Measurements from ENCODE around the gene CRISPLD2. TPM values are rescaled to one million over a fixed set of nuclear protein-coding genes. Genes with fewer than 3 reads are reported as not detected.

The CRISPLD2 gene
- polyA plus RNA-seq, 1 donor from 2014 or later: 0.06 TPM

GRCh38 chr16:84836967-84837366 is 17.2 kb downstream of the CRISPLD2 start:
- Histone ChIP-seq H3K9me2 (ENCODE audit: insufficient read depth, low read length) (no peaks in the 10 kb centered on the region), H3K27me3 (ENCODE audit: insufficient read depth, low read depth, low read length) (no peaks in the 10 kb centered on the region), H3K79me2 (replicated peaks; ENCODE audit: insufficient read depth, low read length) (no peaks in the 10 kb centered on the region), H3F3A (ENCODE audit: insufficient read depth, low read length, poor library complexity, severe bottlenecking) (no peaks in the 10 kb centered on the region), H2AFZ (ENCODE audit: low read depth, low read length) (no peak overlapping the region), H3K9me3 (ENCODE audit: low read length) (no peaks in the 10 kb centered on the region), H3K27ac (ENCODE audit: low read length) (no peak overlapping the region), H3K9ac (ENCODE audit: low read length) (no peak overlapping the region), H3K4me2 (ENCODE audit: low read length) (no peak overlapping the region), H3K36me3 (ENCODE audit: insufficient read depth, low read length) (no peaks in the 10 kb centered on the region), H4K20me1 (ENCODE audit: insufficient read depth) (no peaks in the 10 kb centered on the region), H3K4me3 (ENCODE audit: low read length) (no peak overlapping the region)
- TF ChIP-seq MXI1 (conservative IDR thresholded peaks at IDR 0.05; ENCODE audit: poor library complexity, severe bottlenecking) (no peak), EZH2 (IDR thresholded peaks at IDR 0.05; ENCODE audit: borderline replicate concordance, insufficient read depth, low read length, poor library complexity, severe bottlenecking) (no peak), EP300 (conservative IDR thresholded peaks at IDR 0.05; ENCODE audit: poor library complexity, severe bottlenecking) (no peak), RAD21 (conservative IDR thresholded peaks at IDR 0.05) (no peak), CTCF (IDR thresholded peaks at IDR 0.05; ENCODE audit: poor library complexity, severe bottlenecking) (no peak), POLR2AphosphoS5 (IDR thresholded peaks at IDR 0.05) (no peak), REST (IDR thresholded peaks at IDR 0.05; ENCODE audit: borderline replicate concordance) (no peak), SMC3 (conservative IDR thresholded peaks at IDR 0.05; ENCODE audit: poor library complexity) (no peak), TAF1 (IDR thresholded peaks at IDR 0.05; ENCODE audit: low read depth) (no peak)

GRCh38 chr16:84838383-84838948 is 18.7 kb downstream of the CRISPLD2 start:
- Histone ChIP-seq H3K27ac (ENCODE audit: low read length) (no peak overlapping the region), H3K79me2 (replicated peaks; ENCODE audit: insufficient read depth, low read length) (no peaks in the 10 kb centered on the region), H2AFZ (ENCODE audit: low read depth, low read length) (no peak overlapping the region), H3K4me2 (ENCODE audit: low read length) (no peak overlapping the region), H3K9ac (ENCODE audit: low read length) (no peak overlapping the region), H3K9me2 (ENCODE audit: insufficient read depth, low read length) (no peaks in the 10 kb centered on the region), H3K9me3 (ENCODE audit: low read length) (no peaks in the 10 kb centered on the region), H3F3A (ENCODE audit: insufficient read depth, low read length, poor library complexity, severe bottlenecking) (no peaks in the 10 kb centered on the region), H4K20me1 (ENCODE audit: insufficient read depth) (no peaks in the 10 kb centered on the region), H3K36me3 (ENCODE audit: insufficient read depth, low read length) (no peaks in the 10 kb centered on the region), H3K27me3 (ENCODE audit: insufficient read depth, low read depth, low read length) (no peaks in the 10 kb centered on the region), H3K4me3 (ENCODE audit: low read length) (no peak overlapping the region)
- no peak for TF ChIP-seq CTCF (IDR thresholded peaks at IDR 0.05; ENCODE audit: poor library complexity, severe bottlenecking)
- no peak for TF ChIP-seq TAF1 (IDR thresholded peaks at IDR 0.05; ENCODE audit: low read depth)
- TF ChIP-seq SMC3 (conservative IDR thresholded peaks at IDR 0.05; ENCODE audit: poor library complexity): no peak
- TF ChIP-seq MXI1 (conservative IDR thresholded peaks at IDR 0.05; ENCODE audit: poor library complexity, severe bottlenecking): no peak
- no peak for TF ChIP-seq EP300 (conservative IDR thresholded peaks at IDR 0.05; ENCODE audit: poor library complexity, severe bottlenecking)
